Mucosa of descending colon (tissue), 3 donors: ENCODE results near the gene TM7SF2. TPM values are rescaled to one million over a fixed set of nuclear protein-coding genes. Genes with fewer than 3 reads are reported as not detected.
A peak's percentile ranks its signal among the peaks of the same experiment; 100 is the strongest.
"Not testable (repeated sequence)": the region's sequence is repeated elsewhere in the genome, so short reads cannot be mapped to it uniquely, and the experiment has no call there.

Experiments used
- ATAC-seq: fragments of 200-7000 bp; cut with Tn5 transposase; one replicate; pipeline ENCODE4 v1.9.1; 2020; ENCODE audit warnings: mild to moderate bottlenecking, moderate library complexity
- DNase-seq, 3 donors: peaks; one replicate each; pipeline ENCODE4 v3.0.0-alpha.2; 2020
- H3K36me3 ChIP-seq: fragments of 200-600 bp; one replicate; pipeline ENCODE4 v1.8.0; 2021; ENCODE audit warnings: low read depth, mild to moderate bottlenecking
- H3K4me1 ChIP-seq: fragments of 200-600 bp; one replicate; pipeline ENCODE4 v1.8.0; 2021; ENCODE audit warnings: low read depth, mild to moderate bottlenecking
- H3K4me3 ChIP-seq: fragments of 200-600 bp; one replicate; pipeline ENCODE4 v1.8.0; 2021; ENCODE audit warnings: mild to moderate bottlenecking
- H3K9me3 ChIP-seq: fragments of 200-600 bp; one replicate; pipeline ENCODE4 v1.8.0; 2021; ENCODE audit warnings: mild to moderate bottlenecking
- intact Hi-C, 2 donors: fragments of 100-400 bp; cut with DNase I in 1 of 2; cut with micrococcal nuclease in 1 of 2; formaldehyde crosslinking; loops; one replicate each; pipeline versions ENCODE4 v1.11.0 to v1.11.1; 2022; cut with DNase I, micrococcal nuclease
- total RNA-seq, 3 donors: library from RNA; stranded (reverse); fragmentation: NEBNext Ultra II Directional in 2 of 3; extraction: Animal tissue kit (Norgen Biotek cat#: 25700) in 2 of 3; gene quantifications; one replicate each; pipeline versions ENCODE4 v1.2.1 to v1.2.4, GENCODE V29; 2021 to 2023
- TF ChIP-seq, protein P1 (sequence below): fragments of 200-600 bp; IDR thresholded peaks from one replicate; pipeline ENCODE4 v1.8.0; 2022; ENCODE audit warnings: antibody characterized with exemption, mild to moderate bottlenecking
- donor health status: DM: no; HTN: no; CAD: no; lungs with moderate emphysema.
- donor health status: DM: no; HTN: no; CAD: no.
- donor health status: DM: no; HTN: yes; CAD: no.

The TM7SF2 gene
- total RNA-seq, 3 donors from 2014 or later, result 13.1 to 25.7 (median 23.6) TPM

DNA sequence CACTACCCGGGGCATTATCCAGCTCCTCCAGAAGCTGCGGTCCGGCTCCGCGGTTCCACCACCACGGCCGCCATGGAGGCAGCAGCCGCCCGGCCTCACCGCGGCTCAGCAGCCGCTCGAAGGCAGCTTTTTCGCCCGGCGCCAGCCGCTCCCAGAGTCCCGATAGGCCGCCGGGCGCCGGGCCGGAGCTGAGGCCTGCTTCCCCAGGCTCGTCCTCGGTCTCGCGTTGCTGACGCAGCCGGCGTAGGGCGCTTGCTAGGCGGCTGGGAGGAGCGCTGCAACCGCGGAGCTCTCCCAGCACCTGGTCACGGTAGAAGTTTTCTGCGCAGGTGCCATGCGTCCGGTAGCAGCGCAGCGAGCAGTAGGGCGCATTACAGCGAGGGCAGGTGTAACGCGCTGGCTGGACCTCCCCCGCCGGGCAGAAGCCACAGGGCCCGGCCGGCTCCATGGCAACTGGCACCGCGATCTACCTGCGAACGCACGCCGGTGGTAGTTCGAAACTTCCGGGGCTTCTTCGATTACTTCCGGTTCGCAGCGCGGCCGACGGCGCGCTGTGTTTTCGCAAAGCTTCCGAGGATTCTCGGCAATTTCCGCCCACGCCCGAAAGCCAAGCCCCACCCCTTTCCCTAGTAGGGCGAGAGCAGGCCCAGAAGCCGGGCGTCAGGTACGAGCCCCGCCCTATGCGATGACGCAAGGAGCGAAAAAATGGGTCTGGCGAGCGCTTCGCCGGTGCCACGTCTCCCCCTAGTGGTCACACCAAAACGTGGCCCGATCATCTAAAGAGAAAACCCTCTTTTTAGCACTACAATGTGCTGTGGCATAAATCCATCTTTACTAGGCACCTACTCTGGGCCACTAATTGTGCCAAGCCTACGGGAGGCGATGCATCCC is 5.8 kb downstream of the TM7SF2 start, which contains the start of gene ZNHIT2:
ZNHIT2 (minus strand) TSS at position 496 of the 891 bp plus-strand sequence; CDS start at position 448, 48 bp downstream.
- ATAC-seq, result peak; percentile 83
- DNase-seq, result peak; percentile 100
- Histone ChIP-seq H3K4me3 (peak within 1 kb of the TSS; percentile 78), H3K9me3 (no peaks in the 10 kb centered on the region), H3K36me3 (peaks cover 5% of the 10 kb centered on the region), H3K4me1 (peaks cover 34% of the 10 kb centered on the region)
- intact Hi-C loops, result no loop called here
- TF ChIP-seq, protein P1, sequence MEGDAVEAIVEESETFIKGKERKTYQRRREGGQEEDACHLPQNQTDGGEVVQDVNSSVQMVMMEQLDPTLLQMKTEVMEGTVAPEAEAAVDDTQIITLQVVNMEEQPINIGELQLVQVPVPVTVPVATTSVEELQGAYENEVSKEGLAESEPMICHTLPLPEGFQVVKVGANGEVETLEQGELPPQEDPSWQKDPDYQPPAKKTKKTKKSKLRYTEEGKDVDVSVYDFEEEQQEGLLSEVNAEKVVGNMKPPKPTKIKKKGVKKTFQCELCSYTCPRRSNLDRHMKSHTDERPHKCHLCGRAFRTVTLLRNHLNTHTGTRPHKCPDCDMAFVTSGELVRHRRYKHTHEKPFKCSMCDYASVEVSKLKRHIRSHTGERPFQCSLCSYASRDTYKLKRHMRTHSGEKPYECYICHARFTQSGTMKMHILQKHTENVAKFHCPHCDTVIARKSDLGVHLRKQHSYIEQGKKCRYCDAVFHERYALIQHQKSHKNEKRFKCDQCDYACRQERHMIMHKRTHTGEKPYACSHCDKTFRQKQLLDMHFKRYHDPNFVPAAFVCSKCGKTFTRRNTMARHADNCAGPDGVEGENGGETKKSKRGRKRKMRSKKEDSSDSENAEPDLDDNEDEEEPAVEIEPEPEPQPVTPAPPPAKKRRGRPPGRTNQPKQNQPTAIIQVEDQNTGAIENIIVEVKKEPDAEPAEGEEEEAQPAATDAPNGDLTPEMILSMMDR, result peak; percentile 96

DNA sequence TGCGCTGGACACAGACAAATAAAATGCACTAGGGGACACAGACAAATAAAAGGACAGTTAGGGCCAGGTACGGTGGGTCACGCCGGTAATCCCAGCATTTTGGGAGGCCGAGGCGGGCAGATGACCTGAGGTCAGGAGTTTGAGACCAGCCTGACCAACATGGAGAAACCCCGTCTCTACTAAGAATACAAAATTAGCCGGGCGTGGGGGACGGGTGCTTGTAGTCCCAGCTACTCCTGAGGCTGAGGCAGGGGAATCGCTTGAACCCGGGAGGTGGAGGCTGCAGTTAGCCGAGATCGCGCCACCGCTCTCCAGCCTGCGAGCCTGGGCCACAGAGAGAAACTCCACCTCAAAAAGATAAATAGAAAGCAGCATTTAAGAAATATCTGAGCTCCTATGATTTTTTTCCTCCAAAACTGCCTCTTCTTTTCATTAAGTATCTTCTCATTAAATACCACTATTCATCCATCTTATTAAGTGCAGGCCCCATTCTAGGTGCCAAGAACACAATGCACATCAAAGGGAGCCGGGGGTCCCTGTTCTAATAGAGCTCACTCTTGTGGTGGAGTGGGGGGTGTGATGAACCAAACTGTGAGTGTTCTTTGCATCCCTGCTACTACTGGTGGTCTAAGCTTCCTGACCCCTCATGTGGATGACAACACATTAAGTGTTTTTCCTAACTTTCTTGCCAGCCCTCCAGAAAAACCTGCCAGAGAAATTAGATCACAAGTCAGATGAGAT is 6.6 kb downstream of the TM7SF2 start:
- H3K9me3 ChIP-seq, result no peaks in the 10 kb centered on the region
- peaks cover 5% of the 10 kb centered on the region for H3K36me3 ChIP-seq
- DNase-seq, result peak in 1 of 3 donors; percentile 62
- ATAC-seq, result no peak
- no peak overlapping the region for H3K4me3 ChIP-seq
- TF ChIP-seq, protein P1, result peak; percentile 5
- intact Hi-C loops, result no loop called here
- H3K4me1 ChIP-seq, result peaks cover 32% of the 10 kb centered on the region

DNA sequence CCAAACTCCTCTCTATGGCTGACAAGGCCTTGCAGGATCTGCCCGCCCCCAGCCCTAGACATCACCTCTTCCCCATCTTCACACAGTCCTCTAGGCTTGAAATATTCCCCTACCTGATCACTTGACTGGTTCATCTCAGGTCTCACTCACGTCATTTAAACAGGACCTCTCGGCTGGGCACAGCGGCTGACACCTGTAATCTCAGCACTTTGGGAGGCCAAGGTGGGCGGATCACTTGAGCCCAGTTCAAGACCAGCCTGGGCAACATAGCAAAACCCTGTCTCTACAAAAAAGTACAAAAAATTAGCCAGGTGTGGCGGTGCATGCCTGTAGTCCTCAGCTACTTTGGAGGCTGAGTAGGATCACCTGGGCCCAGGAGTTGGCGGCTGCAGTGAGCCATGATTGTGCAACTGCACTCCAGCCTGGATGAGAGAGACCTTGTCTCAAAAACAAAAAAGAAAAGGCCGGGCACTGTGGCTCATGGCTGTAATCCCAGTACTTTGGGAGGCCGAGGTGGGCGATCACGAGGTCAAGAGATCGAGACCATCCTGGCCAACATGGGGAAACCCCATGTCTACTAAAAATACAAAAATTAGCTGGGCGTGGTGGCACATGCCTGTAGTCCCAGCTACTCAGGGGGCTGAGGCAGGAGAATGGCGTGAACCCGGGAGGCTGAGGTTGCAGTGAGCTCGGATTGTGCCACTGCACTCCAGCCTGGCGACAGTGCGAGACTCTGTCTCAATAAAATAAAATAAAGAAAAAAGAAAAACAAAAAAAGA is 7.4 kb downstream of the TM7SF2 start:
- H3K9me3 ChIP-seq, ATAC-seq, H3K4me3 ChIP-seq, H3K36me3 ChIP-seq, intact Hi-C loops: not testable (repeated sequence)
- H3K4me1 ChIP-seq, result peaks cover 34% of the 10 kb centered on the region
- peak in 1 of 3 donors; percentile 24 for DNase-seq

DNA sequence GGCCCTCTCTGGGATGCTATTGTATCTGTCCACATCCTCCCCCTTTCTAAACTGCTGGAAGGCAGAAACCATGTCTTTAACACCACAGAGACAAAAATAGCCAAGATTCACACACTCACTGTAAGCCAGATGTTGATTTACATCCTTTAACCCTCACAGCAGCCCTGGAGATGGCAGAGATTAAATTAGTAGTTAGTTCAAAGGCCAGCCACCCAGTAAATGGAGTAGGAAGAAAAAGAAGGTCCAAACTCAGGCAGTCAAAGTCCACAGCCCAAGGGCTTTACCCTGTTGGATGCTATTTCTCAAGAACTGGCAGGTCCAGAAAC is 8.0 kb downstream of the TM7SF2 start:
- intact Hi-C loops, result no loop called here
- peaks cover 5% of the 10 kb centered on the region for H3K36me3 ChIP-seq
- DNase-seq, result no peak

DNA sequence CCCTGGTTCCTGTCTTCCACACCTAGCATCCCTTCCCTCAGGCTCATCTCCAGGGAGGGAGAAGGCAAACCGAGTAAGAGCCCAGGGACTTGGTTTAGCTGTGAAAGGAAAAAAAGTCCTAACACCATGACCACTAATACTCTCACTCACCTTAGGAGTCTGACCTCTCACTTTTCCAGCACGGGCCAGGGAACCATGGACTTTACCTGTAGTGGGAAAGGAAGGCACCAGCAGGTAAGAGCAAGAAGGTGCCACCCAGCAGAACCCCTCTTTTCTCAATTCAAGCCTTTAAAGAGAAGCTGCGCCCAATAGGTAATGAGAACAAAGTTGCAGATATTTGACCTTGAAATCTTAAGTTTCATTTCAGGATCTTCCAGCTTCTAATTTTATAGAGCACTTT is 9.2 kb downstream of the TM7SF2 start:
- Histone ChIP-seq H3K9me3 (no peaks in the 10 kb centered on the region), H3K4me1 (peaks cover 34% of the 10 kb centered on the region), H3K4me3 (no peak overlapping the region), H3K36me3 (peaks cover 5% of the 10 kb centered on the region)
- ATAC-seq (no peak), DNase-seq (no peak)
- intact Hi-C loops, result no loop called here
- TF ChIP-seq, protein P1, result no peak

More for the DNA sequence above, 8.0 kb downstream of the TM7SF2 start:
- no peak overlapping the region for H3K4me3 ChIP-seq
- H3K4me1 ChIP-seq, result peaks cover 34% of the 10 kb centered on the region
- no peak for ATAC-seq
- no peaks in the 10 kb centered on the region for H3K9me3 ChIP-seq
- TF ChIP-seq, protein P1, result no peak
